GM13977 (cell line): ENCODE data around the gene PRPSAP2.

Source experiments
- DNase-seq: peaks from one replicate; pipeline ENCODE4 v3.0.0; 2012; ENCODE audit warnings: low spot score
- in situ Hi-C: fragments of 300-500 bp; cut with MboI; formaldehyde crosslinking; loops from one replicate; pipeline ENCODE4 v1.12.0; 2022; ENCODE audit warnings: low sequenced_read_pairs, low pct_unique_long_range_greater_than_20kb, mixed read lengths, inconsistent platforms; ENCODE audit not compliant: unreplicated experiment
- TF ChIP-seq, protein P1 (sequence below): IDR thresholded peaks from 2 replicates; pipeline ENCODE4 v1.5.1; 2012; ENCODE audit warnings: mild to moderate bottlenecking, control low read depth; ENCODE audit not compliant: insufficient read depth; ENCODE audit errors: extremely low read depth, missing control alignments

The PRPSAP2 gene

DNA sequence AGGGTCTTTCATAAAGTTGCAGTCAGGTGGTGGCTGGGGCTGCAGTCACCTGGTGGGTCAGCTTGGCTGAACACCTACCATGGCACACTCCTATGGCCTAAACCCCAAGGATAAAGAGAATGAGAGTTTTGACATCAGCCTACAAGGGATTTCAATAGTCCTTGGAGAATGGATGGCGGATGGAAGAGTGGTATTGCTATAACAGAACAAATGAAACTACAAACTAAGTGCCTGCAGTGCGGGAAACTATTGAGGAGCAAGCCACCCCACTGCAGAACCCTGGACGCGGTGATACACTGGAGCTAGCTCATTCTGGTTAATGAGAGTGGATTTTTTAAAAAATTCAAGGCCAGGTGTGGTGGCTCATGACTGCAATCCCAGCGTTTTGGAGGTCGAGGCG, 3.0 kb upstream of the PRPSAP2 start:
- TF ChIP-seq, protein P1, sequence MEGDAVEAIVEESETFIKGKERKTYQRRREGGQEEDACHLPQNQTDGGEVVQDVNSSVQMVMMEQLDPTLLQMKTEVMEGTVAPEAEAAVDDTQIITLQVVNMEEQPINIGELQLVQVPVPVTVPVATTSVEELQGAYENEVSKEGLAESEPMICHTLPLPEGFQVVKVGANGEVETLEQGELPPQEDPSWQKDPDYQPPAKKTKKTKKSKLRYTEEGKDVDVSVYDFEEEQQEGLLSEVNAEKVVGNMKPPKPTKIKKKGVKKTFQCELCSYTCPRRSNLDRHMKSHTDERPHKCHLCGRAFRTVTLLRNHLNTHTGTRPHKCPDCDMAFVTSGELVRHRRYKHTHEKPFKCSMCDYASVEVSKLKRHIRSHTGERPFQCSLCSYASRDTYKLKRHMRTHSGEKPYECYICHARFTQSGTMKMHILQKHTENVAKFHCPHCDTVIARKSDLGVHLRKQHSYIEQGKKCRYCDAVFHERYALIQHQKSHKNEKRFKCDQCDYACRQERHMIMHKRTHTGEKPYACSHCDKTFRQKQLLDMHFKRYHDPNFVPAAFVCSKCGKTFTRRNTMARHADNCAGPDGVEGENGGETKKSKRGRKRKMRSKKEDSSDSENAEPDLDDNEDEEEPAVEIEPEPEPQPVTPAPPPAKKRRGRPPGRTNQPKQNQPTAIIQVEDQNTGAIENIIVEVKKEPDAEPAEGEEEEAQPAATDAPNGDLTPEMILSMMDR: no peak
- DNase-seq: no peak
- in situ Hi-C loops: no loop called here

DNA sequence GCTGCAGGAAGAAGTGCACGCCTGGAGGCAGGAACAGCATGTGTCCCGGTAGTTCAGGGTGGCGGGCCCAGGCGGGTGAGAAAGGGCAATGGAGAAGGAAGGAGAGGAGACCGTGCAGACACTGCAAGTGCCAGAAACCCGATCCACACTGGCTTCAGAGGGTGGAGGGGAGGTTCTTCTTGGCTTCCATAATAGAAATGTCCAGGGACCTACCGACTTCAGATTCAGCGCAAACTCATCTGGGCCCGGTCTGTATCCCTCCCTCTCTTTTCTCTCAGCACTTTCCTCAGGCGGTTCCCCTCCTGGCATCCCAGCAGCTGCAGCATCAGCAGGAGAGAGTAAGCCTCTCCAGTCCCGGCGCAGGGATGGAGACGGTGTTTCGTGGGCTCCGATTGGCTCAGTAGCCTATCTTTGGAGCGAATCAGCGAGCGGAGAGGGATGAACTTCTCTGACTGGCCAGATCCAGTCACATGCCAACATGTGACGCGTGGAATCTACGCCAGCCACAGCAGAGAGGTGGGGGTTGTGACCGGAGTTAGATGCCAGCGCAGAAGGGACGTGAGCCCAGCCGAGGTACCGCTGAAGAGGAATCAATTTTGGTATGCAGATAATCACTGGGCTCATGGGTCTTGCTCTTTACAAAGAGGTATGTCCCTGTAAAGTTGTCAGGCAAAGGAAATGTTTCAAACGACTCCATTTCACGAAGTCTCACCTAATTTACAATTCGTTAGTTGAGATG, 1.9 kb upstream of the PRPSAP2 start:
- in situ Hi-C loops: no loop called here
- TF ChIP-seq, protein P1: no peak
- DNase-seq: peak; percentile 86

DNA sequence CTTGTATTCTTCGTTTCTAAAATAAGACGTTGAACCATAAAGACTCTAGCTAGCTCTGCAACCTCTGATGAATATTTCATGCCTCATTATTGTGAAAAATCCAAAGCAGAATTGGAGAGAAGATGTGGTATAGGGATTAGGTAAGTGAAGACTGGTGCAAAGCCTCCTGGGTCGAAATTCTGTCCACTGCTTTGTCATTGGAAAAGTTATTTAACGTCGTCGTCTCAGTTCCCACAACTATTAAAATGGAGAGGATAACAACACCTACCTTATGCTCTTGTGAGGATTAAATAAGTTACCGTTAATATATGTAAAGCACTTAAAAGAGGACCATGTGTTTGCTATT, 1.4 kb upstream of the PRPSAP2 start:
- in situ Hi-C loops: no loop called here
- DNase-seq: no peak
- TF ChIP-seq, protein P1: no peak

DNA sequence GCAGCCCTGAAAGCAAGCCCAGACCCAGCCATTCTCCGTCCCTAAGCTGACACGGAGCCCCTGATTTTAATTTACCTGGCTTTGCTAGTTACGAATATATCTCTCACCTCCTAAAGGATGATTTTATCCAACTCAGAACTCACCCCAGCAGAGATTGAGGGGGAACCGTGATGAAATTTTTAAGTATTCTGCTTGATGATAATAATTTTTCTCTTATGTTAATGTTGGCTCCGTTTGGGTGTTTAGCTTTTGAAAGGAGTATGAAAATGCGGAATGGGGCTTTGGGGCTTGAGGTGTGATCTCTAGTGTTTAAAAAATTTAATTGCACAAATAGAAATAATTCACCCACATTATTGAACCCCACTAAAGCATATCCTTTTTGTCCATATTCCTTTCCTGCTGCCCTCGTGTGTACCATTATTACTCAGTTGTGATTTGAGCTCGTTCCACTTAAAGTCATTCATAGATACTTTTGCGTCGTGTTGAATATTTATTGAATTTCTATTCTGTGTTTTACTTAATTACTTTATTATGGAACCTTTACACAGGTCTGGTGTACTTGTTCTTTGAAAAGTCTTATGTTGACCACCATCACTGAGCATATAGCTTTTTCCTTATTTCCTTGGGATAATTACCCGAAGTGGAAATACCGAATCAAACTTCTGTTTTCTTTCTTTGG, 775 bp downstream of the PRPSAP2 start:
- in situ Hi-C loops: no loop called here
- DNase-seq: no peak
- TF ChIP-seq, protein P1: no peak

DNA sequence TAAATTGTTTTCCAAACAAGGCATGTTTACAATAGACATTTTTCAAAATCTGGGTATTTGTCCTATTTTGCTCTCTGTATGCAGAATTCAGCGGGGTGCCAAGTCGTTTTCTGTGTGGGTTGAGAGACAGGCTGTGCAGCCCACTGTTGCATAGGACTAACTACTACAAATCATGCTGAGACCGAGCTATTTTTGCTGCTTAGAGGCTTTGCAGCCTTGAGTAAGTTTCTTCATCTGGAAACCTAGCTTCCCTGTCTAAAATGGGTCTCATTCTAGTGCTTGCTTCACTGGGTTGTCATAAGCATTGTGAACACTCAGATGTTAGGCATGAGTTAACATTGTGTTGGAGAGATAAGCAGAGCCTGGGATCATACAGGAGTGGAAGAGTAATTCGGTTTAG, 1.3 kb downstream of the PRPSAP2 start:
- in situ Hi-C loops: no loop called here
- TF ChIP-seq, protein P1: no peak
- DNase-seq: peak; percentile 22

DNA sequence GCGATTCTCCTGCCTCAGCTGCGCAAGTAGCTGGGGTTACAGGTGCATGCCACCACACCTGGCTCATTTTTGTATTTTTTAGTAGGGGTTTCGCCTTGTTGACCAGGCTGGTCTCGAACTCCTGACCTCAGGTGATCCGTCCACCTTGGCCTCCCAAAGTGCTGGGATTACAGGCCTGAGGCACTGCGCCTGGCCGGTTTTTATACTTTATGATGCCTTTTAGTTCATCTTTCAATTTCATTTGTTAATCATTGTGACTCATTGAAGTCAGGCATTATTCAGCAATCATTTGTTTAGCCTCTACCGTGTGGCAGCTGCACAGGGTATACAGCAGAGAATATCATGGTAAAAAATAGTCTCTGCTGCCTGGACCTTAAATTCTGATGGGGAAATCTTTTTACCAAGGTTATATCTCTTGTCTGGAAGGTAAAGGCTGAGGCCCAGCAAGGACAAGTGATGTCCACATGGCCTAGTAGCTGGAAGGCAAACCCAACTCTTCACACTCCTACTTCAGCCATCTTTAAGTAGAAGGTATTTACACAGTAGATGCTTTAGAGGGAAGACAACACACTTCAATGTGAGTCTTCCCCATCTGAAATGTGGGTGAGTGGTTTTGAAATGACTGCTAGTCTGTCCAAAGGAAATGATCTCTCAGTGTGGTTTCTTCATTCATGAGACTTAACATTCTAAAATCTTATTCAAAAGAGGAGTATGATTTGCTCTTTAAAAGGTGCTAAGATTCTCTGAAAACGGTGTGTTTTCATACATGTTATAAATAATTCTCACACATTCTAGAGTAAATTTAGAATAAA, 2.4 kb downstream of the PRPSAP2 start:
- peak; percentile 84 for DNase-seq
- TF ChIP-seq, protein P1: no peak
- in situ Hi-C loops: no loop called here
